Stimulated activated CD4-positive, alpha-beta T cell treated with anti-CD3 and anti-CD28 coated beads, TNF-alpha, amount 100 ng/mL, for 48 hours (primary cell): ENCODE results near the gene BTBD9.

Experiments used
- DNase-seq, 3 donors: peaks; one replicate each; pipeline ENCODE4 v3.0.0-alpha.2; 2020; ENCODE audit warnings: low read depth in 3 of 3

Gene BTBD9

DNA sequence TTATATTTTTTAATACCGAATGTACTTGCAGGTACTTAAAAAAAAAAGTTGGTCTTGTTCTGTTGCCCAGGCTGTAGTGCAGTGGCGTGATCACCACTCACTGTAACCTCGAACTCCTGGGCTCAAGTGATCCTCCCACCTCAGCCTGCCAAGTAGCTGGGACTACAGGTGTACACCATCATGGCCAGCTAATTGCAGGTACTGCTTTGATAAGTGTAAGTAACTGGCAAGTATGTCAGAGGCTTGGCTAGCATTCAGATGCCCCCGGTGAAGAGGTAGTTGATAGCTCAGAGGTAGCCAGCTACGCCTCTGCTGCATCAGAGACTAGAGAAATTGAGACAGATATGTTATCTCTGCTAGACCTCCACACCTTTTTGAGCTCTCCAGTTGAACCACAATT, 40.5 kb downstream of the BTBD9 start:
- no peak for DNase-seq

DNA sequence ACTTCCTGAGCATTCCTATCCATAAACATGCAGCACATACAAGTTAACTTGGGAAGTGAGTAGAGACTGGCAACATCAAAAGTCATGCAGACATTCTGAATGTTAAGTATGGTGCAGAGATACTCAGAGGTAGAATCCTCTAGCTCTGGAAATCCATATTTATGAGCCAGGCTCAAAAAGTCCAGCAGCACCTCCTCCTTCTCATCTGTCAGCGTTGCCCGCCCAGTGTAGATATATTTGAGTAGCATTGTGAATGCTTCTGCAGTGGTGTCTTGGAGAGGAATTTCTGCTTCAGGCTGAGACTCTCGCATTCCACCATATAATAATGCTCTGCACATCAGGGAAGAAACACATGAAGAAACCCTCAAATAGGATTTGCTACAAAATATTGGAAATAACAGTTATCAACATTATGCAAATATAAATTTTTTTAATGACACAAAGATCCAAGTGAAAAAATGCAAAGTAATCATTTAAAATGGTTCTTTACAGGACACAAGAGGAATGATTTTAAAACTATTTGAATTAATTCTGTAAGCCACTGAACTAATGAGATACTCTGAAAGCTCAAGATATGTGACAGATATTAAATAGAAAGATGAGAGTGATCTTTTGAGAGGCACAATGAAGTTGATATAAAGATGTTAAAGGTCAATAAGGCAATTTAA, 45.6 kb downstream of the BTBD9 start:
- DNase-seq = no peak

- no peak for DNase-seq
These were observed 46.3 kb downstream of the BTBD9 start for GRCh38 chr6:38593409-38593808.

- DNase-seq = no peak
These were observed 48.3 kb downstream of the BTBD9 start for GRCh38 chr6:38591439-38591838.

DNA sequence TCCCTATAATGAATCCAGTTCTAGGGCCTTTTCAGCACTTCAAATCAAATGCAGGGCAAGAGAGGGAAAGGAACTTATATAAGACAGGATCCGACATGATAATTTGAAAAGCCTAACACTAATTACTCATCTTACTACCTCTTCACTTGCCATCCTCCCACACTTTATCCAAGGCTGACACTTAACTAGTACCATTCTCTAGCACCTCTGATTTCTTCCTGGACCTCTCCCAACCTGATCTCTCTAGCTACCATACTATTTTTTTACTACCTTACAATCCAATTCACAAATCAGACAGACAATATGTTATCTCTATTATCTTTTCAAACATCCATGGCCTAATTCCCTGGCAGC, 50.4 kb downstream of the BTBD9 start:
- DNase-seq = no peak

DNA sequence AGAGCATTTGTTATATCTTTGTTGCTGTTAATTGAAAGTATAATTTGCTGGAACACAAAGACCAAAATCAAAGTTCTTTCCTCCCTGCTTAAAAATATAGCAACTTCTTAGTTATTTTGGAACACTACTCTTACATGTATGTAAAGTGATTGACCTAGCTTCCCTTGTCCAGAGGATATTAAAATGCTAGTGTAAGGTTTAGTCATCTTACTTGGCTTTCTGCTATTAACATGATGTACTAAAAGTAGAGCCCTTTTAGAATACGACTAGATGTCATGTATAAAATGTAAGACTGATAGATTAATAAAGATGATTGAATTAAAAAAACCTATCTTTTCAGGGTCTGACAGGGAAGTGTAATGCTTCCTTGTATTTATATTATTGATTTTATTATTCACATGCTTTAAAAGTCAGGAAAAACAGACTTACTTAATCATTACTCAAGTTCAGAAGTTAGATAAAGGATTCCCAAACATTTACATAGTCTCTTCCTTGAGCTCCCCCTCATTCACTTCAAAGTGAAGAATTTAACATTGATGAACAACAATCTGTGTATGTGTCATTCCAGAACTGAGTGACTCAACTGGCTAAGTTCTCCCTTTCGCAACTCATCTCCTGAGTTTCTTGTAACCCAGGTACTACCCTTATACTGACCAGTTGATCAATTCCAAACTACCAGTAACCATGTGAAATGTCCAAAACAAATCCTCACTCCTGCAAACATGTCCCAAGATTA, 50.9 kb downstream of the BTBD9 start:
- DNase-seq = no peak

DNA sequence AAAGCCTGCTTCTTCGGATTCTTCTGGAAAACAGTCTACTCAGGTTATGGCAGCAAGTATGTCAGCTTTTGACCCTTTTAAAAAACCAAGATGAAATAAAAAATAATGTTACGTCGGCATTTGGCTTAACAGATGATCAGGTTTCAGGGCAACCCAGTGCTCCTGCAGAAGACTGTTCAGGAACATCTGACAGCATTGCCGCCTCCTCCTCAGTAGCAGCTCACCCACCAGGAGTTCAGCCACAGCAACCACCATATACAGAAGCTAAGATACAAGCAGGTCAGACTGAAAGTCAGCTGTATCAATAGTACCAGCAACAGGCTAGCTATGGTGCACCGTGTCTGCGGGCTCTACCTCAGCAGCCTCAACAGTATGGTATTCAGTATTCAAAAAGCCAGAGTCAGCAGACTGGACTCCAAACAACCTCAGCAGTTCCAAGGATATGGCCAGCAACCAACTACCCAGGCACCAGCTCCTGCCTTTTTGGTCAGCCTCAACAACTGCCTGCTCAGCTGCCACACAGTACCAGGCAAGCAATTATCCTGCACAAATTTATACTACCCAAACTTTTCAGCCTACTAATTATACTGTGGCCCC, 51.9 kb downstream of the BTBD9 start:
- DNase-seq = no peak

DNA sequence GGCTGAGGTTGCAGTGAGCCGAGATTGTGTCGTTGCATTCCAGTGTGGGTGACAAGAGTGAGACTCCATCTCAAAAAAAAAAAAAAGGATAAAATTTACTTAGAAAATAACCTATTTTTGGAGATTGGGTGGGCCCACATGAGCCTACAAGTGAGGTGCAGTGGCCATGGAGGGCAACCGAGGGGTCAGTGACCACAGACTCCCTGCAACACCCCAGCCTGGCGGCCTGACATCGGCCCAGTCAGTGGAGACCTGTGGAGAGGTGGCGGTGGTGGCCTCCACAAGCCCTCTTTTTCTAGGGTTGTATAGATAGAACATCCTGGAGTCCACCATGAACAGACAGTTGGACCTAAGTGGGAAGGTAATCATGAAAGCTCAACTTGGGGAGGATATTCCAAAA, 52.7 kb downstream of the BTBD9 start:
- no peak for DNase-seq

DNA sequence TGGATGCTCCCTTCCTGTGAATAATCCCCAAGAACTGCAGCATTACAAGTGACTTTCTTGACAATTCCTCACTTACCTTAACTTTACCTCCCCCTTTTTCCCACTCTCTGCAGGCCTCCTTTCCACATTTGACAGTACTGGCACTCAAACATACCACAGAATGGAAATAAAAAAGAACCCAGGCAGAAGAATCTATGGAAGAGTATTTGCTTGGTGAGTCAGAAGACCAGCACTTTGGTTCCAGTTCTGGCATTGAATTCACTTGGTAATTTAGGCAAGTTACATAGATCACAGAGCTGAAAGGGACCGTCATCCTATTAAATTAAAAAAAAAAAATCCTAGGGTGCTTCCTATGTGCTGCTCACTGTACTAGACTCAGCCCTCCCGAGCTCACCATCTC, 55.0 kb downstream of the BTBD9 start:
- no peak for DNase-seq

GRCh38 chr6:38583523-38583922, 56.2 kb downstream of the BTBD9 start:
- no peak for DNase-seq

GRCh38 chr6:38580030-38580429, 59.7 kb downstream of the BTBD9 start:
- DNase-seq = no peak

DNA sequence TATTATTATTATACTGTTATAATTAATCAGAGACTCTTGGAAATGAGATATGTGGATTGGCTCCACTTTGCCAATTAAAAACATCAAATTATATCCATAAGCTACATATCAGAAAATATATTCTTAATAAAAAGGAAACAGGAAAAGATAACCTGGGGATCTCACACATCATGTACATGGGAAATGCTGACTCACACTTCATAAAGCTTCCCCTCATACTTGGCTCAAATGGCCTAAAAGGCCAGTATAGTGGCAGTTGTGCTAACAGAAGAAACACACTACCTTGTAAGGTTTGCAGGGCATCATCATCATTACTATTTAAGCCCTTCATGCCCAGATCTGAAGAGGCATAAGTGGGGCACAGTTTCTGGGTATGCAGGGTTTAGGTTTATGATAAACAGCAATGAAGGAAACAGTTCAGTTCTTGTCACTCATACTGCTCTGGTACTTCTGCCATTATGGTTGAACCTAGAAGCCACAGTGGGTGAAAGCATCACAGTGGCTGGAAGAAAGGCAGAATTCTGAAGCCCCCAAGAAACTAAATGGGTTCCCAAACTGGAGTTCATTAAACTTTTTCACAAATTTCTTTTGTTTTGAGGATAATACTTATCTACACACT, 60.6 kb downstream of the BTBD9 start:
- no peak for DNase-seq

DNA sequence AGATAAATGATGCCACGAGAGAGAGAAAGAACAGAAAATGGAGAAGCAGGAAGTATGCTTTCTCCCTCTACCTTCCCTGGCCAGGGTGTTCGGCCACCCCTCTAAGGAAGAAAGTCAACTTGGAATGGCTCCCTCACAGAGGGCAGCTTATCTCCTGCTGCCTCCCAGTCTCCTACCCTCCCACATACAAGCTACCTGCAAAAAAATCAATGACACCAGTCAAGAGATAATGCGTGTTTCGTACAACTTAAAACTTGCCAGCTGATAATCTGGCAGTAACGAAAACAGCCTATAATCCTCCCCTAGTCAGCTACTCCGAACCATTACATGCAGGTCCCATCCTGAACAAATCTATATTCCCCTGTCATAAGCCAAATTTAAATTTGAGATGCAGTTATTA, 61.7 kb downstream of the BTBD9 start:
- no peak for DNase-seq

GRCh38 chr6:38577492-38577891, 62.2 kb downstream of the BTBD9 start:
- DNase-seq = no peak

GRCh38 chr6:38573801-38574395, 65.8 kb downstream of the BTBD9 start:
- no peak for DNase-seq

- no peak for DNase-seq
These were observed 67.4 kb downstream of the BTBD9 start for GRCh38 chr6:38572186-38572813.

DNA sequence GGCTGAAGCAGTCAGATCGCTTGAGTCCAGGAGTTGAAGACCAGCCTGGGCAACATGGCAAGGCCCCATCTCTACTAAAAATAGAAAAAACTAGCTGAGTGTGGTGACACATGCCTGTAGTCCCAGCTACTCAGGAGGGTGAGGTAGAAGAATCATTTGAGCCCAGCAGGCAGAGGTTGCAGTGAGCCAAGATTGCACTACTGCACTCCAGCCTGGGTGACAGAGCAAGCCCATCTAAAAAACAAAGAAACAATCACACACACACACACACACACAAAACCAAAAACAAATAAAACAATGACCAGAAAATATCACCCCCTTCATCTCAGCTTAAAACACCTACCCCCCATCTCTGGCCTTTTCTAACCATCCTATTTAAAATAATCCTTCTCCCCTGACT, 68.0 kb downstream of the BTBD9 start:
- DNase-seq = no peak

GRCh38 chr6:38570750-38571149, 69.0 kb downstream of the BTBD9 start:
- DNase-seq = no peak

DNA sequence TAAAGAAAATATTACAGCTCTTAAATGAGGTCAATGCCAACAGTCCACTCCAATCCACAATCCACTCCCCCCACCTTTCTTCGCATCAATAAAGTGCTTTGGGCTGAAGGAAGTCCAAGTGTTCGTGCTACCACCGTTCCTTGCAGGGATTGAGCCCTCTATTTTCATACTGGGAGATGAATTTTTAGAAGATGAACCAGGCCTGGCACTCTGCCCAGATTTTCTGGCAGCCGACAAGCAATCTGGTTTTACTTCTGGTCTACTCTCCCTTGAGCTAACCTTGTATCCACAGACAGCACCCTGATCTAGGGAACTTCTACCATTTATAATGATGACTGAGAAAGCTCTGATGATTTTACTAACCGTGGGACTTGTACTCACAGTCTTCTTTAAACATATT, 72.3 kb downstream of the BTBD9 start:
- no peak for DNase-seq

DNA sequence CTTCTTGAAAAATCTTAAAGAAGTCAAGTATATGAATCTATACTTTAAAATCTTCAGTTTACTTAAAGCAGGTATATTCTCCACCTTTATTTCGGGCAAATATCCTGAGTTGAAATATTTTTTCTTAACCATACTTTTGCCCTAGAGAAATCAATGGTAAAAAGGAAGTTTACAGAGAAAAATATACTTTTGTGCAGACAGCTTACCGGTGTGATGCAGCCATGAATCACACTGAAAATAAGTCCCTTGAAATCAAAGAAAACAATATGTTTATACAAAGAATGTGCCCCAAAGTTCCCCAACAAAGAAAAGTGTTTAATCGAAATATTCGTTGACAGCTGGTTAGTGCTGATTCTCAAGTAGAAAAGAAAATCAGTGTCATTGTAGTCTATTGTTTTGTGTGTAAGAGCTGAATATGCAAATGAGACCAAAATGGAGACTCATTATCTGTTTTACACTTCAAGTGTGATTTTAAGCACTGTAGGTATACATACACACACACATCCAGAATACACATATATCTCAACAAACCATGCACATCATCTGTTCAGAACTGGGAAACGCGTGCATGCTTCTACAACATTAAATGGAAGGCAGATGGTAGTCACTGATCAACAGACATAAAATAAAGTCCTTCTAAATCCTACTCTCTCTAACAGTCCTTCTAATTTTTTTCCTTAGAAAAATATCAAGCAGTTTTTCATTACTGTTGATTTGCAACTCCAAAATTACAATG, 73.3 kb downstream of the BTBD9 start:
- DNase-seq = no peak

DNA sequence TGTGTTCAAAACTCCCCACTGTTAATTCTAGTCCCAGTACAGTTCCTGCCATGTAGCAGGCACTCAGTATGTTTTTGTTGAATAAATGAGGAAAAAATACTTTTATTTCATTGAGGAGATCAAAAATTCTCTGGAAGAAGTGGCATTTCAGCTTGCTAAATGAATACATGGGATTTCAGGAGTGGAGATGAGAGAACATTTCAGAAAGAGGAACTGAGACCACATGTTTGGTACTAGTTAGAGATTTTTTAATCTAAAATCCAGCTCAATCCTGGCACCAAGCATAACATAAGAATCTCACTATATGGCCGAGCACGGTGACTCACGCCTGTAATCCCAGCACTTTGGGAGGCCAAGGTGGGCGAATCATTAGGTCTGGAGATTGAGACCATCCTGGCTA, 75.4 kb downstream of the BTBD9 start:
- DNase-seq = no peak
